Vagina (tissue), 2 donors: Measurements from ENCODE around the gene PDZD4.

Experiments used
- POLR2A ChIP-seq, 2 donors: fragments of 450-650 bp; IDR thresholded peaks; one replicate each; pipeline ENCODE4 v1.6.1; 2017; ENCODE audit warnings: antibody characterized with exemption in 2 of 2, mild to moderate bottlenecking in 2 of 2, moderate library complexity in 2 of 2
- TF ChIP-seq, protein P1 (sequence below), 3 experiments: fragments of 450-650 bp in 2 of 3; fragments of 200-600 bp in 1 of 3; sonication (generic) in 1 of 3; IDR thresholded peaks; one replicate each; pipeline ENCODE4 v1.5.1; 2017 to 2019; ENCODE audit warnings: antibody characterized with exemption in 3 of 3, mild to moderate bottlenecking in 2 of 3, moderate library complexity in 2 of 3

DNA sequence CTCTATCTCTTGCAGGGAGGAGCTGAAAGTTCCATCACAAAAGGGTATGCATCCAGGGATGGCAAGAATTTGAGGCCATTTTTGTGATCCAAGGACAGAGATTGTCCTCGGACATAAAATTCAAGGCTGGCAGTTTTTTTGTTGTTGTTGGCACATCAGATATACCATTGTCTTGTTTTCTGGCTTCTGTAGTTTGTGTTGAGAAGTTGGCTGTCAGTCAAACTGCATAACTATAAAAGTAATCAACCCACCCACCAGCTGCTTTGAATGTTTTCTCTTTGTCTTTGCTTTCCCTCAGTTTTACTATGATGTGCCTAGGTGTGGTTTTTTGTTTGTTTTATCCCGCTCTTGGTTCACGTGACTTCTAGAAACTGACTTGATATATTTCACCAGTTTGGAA, 21.6 kb upstream of the PDZD4 start:
- TF ChIP-seq, protein P1, sequence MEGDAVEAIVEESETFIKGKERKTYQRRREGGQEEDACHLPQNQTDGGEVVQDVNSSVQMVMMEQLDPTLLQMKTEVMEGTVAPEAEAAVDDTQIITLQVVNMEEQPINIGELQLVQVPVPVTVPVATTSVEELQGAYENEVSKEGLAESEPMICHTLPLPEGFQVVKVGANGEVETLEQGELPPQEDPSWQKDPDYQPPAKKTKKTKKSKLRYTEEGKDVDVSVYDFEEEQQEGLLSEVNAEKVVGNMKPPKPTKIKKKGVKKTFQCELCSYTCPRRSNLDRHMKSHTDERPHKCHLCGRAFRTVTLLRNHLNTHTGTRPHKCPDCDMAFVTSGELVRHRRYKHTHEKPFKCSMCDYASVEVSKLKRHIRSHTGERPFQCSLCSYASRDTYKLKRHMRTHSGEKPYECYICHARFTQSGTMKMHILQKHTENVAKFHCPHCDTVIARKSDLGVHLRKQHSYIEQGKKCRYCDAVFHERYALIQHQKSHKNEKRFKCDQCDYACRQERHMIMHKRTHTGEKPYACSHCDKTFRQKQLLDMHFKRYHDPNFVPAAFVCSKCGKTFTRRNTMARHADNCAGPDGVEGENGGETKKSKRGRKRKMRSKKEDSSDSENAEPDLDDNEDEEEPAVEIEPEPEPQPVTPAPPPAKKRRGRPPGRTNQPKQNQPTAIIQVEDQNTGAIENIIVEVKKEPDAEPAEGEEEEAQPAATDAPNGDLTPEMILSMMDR (IDR thresholded peaks at IDR 0.05) = no peak
- no peak for TF ChIP-seq POLR2A (IDR thresholded peaks at IDR 0.05)
